Endothelial cell of umbilical vein (primary cell): ENCODE data around the gene SLC38A9. TPM values are rescaled to one million over a fixed set of nuclear protein-coding genes. Genes with fewer than 3 reads are reported as not detected.

Source experiments
- BruUV-seq: library from RNA; stranded (reverse); fragments of 400-500 nt; replicated peaks from 2 replicates; lab custom pipeline; 2021; lab: Mats Ljungman, UMichigan
- CTCF ChIA-PET: fragments of 300-600, 350-600 bp; sonication (Branson Sonifier 250); formaldehyde crosslinking; loops from one replicate; lab custom pipeline; 2021; ENCODE audit warnings: antibody characterized with exemption, inconsistent platforms; lab: Charles Lee
- POLR2A ChIA-PET: fragments of 300-600, 350-600 bp; sonication (Branson Sonifier 250); formaldehyde crosslinking; loops from one replicate; lab custom pipeline; 2021; ENCODE audit warnings: antibody characterized with exemption, inconsistent platforms; lab: Charles Lee
- DNase-seq: peaks from one replicate; pipeline ENCODE4 v3.0.0-alpha.2; 2011; ENCODE audit warnings: low read depth, low spot score
- FAIRE-seq: peaks from 2 replicates; lab custom pipeline; 2011; peaks lifted over from hg19 to GRCh38; lab: Jason Lieb, UNC
- H2AFZ ChIP-seq: 2 replicates; pipeline ENCODE4 v1.6.0; 2012; ENCODE audit warnings: low read depth, low read length, control low read depth, inconsistent platforms
- H3K27ac ChIP-seq: 2 replicates; pipeline ENCODE4 v1.5.1; 2011; ENCODE audit warnings: low read depth, mild to moderate bottlenecking, control low read depth, low read length, moderate library complexity; ENCODE audit not compliant: insufficient read depth
- H3K27me3 ChIP-seq, 2 experiments: 2 replicates each; pipeline versions ENCODE4 v1.6.0 to v1.6.1; 2011; ENCODE audit warnings: low read length in 2 of 2, mixed read lengths in 1 of 2; ENCODE audit not compliant: control insufficient read depth in 2 of 2, insufficient read depth in 2 of 2
- H3K36me3 ChIP-seq, 2 experiments: 2 replicates in 1 of 2; 3 replicates in 1 of 2; pipeline ENCODE4 v1.5.1; 2011; ENCODE audit warnings: low read length in 2 of 2, mild to moderate bottlenecking in 1 of 2, moderate library complexity in 1 of 2; ENCODE audit not compliant: control insufficient read depth in 2 of 2, insufficient read depth in 2 of 2; ENCODE audit errors: extremely low read depth in 1 of 2
- H3K4me1 ChIP-seq: 3 replicates; pipeline ENCODE4 v1.5.1; 2011; ENCODE audit warnings: mild to moderate bottlenecking, low read length; ENCODE audit not compliant: control insufficient read depth, insufficient read depth; ENCODE audit errors: extremely low read depth
- H3K4me2 ChIP-seq: 2 replicates; pipeline ENCODE4 v1.6.1; 2011; ENCODE audit warnings: low read length, control low read depth, mixed read lengths; ENCODE audit not compliant: insufficient read depth
- H3K4me3 ChIP-seq, 3 experiments: fragments of 200-600 bp in 1 of 3; sonication (generic), shearing (Covaris generic) in 1 of 3; replicated peaks in 1 of 3; 2 replicates each; pipeline ENCODE4 v1.5.1; 2011 to 2016; ENCODE audit warnings: control low read depth in 3 of 3, low read length in 3 of 3, mild to moderate bottlenecking in 2 of 3, inconsistent platforms in 1 of 3, low read depth in 1 of 3, moderate library complexity in 1 of 3; ENCODE audit not compliant: insufficient read depth in 1 of 3
- H3K79me2 ChIP-seq: 2 replicates; pipeline ENCODE4 v1.6.0; 2012; ENCODE audit warnings: low read length, inconsistent platforms; ENCODE audit not compliant: control insufficient read depth, insufficient read depth
- H3K9ac ChIP-seq: replicated peaks from 2 replicates; pipeline ENCODE3; 2011; ENCODE audit warnings: low read length, control low read depth; ENCODE audit not compliant: insufficient read depth; ENCODE audit errors: extremely low read depth
- H3K9me1 ChIP-seq: replicated peaks from 3 replicates; pipeline ENCODE4 v1.6.0; 2011; ENCODE audit warnings: mild to moderate bottlenecking, low read length; ENCODE audit not compliant: control insufficient read depth, insufficient read depth; ENCODE audit errors: extremely low read depth
- H3K9me3 ChIP-seq: replicated peaks from 2 replicates; pipeline ENCODE4 v1.5.1; 2012; ENCODE audit warnings: low read length, inconsistent platforms; ENCODE audit not compliant: control insufficient read depth, insufficient read depth
- H4K20me1 ChIP-seq: replicated peaks from 2 replicates; pipeline ENCODE3; 2011; ENCODE audit warnings: mild to moderate bottlenecking, low read length; ENCODE audit not compliant: control insufficient read depth, insufficient read depth; ENCODE audit errors: extremely low read depth
- EZH2 ChIP-seq: IDR thresholded peaks from 2 replicates; pipeline ENCODE4 v1.6.1; 2012; ENCODE audit warnings: borderline replicate concordance, low read depth, mild to moderate bottlenecking, moderate library complexity, low read length, inconsistent platforms; ENCODE audit not compliant: severe bottlenecking
- FOS ChIP-seq: IDR thresholded peaks from 2 replicates; pipeline ENCODE4 v1.6.1; 2011; ENCODE audit warnings: mild to moderate bottlenecking, low read length, moderate library complexity, borderline replicate concordance; ENCODE audit not compliant: insufficient read depth
- GATA2 ChIP-seq: IDR thresholded peaks from 2 replicates; pipeline ENCODE4 v1.7.0; 2011; ENCODE audit warnings: low read depth, mild to moderate bottlenecking, moderate library complexity, mixed read lengths, low read length; ENCODE audit not compliant: insufficient read length, insufficient read depth
- JUN ChIP-seq: IDR thresholded peaks from 2 replicates; pipeline ENCODE4 v1.6.1; 2011; ENCODE audit warnings: borderline replicate concordance, low read depth; ENCODE audit not compliant: insufficient read length, insufficient read depth
- MYC ChIP-seq: IDR thresholded peaks from one replicate; pipeline ENCODE4 v1.6.1; 2011; ENCODE audit warnings: mild to moderate bottlenecking, low read depth, low read length
- POLR2A ChIP-seq: IDR thresholded peaks from 2 replicates; pipeline ENCODE4 v1.6.1; 2012; ENCODE audit warnings: low read depth, mild to moderate bottlenecking, control low read depth, low read length
- POLR2AphosphoS5 ChIP-seq: IDR thresholded peaks from 2 replicates; pipeline ENCODE4 v1.6.1; 2012; ENCODE audit warnings: low read depth, mild to moderate bottlenecking, control low read depth, low read length, moderate library complexity; ENCODE audit not compliant: insufficient read depth
- dilution Hi-C: fragments of 300-500 bp; cut with MboI; formaldehyde crosslinking; loops from one replicate; pipeline ENCODE4 v1.15.0; 2019; ENCODE audit warnings: low sequenced_read_pairs; ENCODE audit not compliant: extremely low pct_ligation_motif_present
- intact Hi-C: fragments of 100-400 bp; cut with micrococcal nuclease; formaldehyde crosslinking; loops from one replicate; pipeline ENCODE4 v1.10.0; 2022
- polyA plus RNA-seq, 4 experiments: library from polyadenylated mRNA; depleted of rRNA in 3 of 4; stranded (reverse) in 3 of 4; unstranded in 1 of 4; fragments of >200 nt; gene quantifications; 2 replicates each; pipeline versions ENCODE4 v1.2.1 to v1.2.3, GENCODE V29; 2011 to 2012; ENCODE audit warnings: missing spikeins in 1 of 4
- total RNA-seq: library from RNA; stranded (reverse); gene quantifications from 2 replicates; pipeline ENCODE4 v1.2.3, GENCODE V29; 2021
- TF ChIP-seq, protein P1 (sequence below): IDR thresholded peaks from 2 replicates; pipeline ENCODE4 v1.6.1; 2011; ENCODE audit not compliant: insufficient read depth, insufficient read length
- TF ChIP-seq, protein P2 (sequence below), 2 donors: IDR thresholded peaks; 1 replicate in 1 of 2; 2 replicates in 1 of 2; pipeline ENCODE4 v1.5.1; 2011; ENCODE audit warnings: low read length in 2 of 2, mild to moderate bottlenecking in 2 of 2, moderate library complexity in 2 of 2, control low read depth in 1 of 2, inconsistent platforms in 1 of 2, low read depth in 1 of 2; ENCODE audit not compliant: insufficient read depth in 1 of 2; ENCODE audit errors: extremely low read depth in 1 of 2

The SLC38A9 gene
- total and polyA plus RNA-seq, 2 donors (not counting 3 experiments of a cell fraction or from before 2014, with no cell fraction given), result 14.1 to 24.9 TPM

DNA sequence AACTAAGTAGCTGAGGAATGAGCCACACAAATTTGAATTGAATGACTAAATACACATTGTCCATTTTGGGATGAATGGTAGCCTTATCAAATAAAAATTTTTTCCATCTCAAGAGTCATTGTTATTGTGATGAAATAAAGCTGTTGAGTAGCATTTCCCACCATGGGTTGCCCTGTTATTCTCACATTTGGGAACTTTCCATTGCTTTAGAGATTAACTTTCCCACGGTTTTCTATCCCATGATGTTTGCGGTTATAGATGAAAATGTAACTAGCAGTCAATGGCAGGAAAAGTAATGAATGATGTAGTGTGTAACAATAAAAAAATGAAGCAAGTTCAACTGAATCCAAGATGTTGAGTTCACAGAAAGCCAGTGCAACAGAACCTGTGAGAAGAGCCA, 117.5 kb downstream of the SLC38A9 start:
- no peaks in the 10 kb centered on the region for H4K20me1 ChIP-seq
- TF ChIP-seq EZH2 (no peak), POLR2AphosphoS5 (no peak), GATA2 (no peak), FOS (no peak), MYC (no peak), JUN (no peak), POLR2A (no peak)
- TF ChIP-seq, protein P1, sequence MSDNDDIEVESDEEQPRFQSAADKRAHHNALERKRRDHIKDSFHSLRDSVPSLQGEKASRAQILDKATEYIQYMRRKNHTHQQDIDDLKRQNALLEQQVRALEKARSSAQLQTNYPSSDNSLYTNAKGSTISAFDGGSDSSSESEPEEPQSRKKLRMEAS, result no peak
- TF ChIP-seq, protein P2, sequence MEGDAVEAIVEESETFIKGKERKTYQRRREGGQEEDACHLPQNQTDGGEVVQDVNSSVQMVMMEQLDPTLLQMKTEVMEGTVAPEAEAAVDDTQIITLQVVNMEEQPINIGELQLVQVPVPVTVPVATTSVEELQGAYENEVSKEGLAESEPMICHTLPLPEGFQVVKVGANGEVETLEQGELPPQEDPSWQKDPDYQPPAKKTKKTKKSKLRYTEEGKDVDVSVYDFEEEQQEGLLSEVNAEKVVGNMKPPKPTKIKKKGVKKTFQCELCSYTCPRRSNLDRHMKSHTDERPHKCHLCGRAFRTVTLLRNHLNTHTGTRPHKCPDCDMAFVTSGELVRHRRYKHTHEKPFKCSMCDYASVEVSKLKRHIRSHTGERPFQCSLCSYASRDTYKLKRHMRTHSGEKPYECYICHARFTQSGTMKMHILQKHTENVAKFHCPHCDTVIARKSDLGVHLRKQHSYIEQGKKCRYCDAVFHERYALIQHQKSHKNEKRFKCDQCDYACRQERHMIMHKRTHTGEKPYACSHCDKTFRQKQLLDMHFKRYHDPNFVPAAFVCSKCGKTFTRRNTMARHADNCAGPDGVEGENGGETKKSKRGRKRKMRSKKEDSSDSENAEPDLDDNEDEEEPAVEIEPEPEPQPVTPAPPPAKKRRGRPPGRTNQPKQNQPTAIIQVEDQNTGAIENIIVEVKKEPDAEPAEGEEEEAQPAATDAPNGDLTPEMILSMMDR (IDR thresholded peaks at IDR 0.05; ENCODE audit: extremely low read depth in 1 of 2, insufficient read depth in 1 of 2, low read depth in 1 of 2, low read length in 2 of 2), result no peak
- ChIA-PET CTCF (no interaction called here), POLR2A (no interaction called here)
- H3K9ac ChIP-seq, result no peak overlapping the region
- H3K9me1 ChIP-seq, result no peaks in the 10 kb centered on the region
- dilution Hi-C loops (no loop called here), intact Hi-C loops (no loop called here)
- H3K9me3 ChIP-seq, result no peaks in the 10 kb centered on the region
- H3K4me2 ChIP-seq, result no peak overlapping the region
- BruUV-seq, result no TSS peak
- H3K4me3 ChIP-seq, result no peak overlapping the region
- H3K27ac ChIP-seq, result no peak overlapping the region
- H3K79me2 ChIP-seq, result no peaks in the 10 kb centered on the region
- H3K36me3 ChIP-seq, result no peaks in the 10 kb centered on the region
- FAIRE-seq (no peak), DNase-seq (no peak)
- H3K4me1 ChIP-seq, result peaks cover 5% of the 10 kb centered on the region
- H2AFZ ChIP-seq, result no peak overlapping the region
- H3K27me3 ChIP-seq, result peaks cover 0 to 3% of the 10 kb centered on the region in 2 experiments
